Measurements from ENCODE around the gene CKLF.

The CKLF gene

DNA sequence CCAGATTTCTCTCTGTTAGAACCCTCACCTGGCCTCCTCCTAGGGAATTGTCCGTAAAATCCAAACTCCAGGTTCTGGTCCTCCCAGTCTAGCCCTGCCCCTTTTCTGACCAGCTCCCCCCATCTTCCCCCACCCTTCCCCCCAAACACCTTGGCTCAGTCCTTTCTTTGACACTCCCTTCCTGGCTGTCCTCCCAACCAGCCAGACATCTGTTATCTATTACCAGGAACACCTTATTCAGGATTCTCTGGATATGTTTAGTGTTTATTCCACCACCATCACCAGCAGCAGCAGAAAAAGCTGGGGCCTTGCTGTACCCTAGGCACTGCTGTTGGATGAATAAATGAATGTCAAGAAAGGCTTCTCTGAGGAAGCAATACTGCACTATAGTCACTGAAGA lies 48.1 kb downstream of the CKLF start:
- H3K4me3 ChIP-seq (ENCODE audit: low read depth, low read length) = no peak overlapping the region
- TF ChIP-seq, protein P1, sequence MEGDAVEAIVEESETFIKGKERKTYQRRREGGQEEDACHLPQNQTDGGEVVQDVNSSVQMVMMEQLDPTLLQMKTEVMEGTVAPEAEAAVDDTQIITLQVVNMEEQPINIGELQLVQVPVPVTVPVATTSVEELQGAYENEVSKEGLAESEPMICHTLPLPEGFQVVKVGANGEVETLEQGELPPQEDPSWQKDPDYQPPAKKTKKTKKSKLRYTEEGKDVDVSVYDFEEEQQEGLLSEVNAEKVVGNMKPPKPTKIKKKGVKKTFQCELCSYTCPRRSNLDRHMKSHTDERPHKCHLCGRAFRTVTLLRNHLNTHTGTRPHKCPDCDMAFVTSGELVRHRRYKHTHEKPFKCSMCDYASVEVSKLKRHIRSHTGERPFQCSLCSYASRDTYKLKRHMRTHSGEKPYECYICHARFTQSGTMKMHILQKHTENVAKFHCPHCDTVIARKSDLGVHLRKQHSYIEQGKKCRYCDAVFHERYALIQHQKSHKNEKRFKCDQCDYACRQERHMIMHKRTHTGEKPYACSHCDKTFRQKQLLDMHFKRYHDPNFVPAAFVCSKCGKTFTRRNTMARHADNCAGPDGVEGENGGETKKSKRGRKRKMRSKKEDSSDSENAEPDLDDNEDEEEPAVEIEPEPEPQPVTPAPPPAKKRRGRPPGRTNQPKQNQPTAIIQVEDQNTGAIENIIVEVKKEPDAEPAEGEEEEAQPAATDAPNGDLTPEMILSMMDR (conservative IDR thresholded peaks at IDR 0.05; ENCODE audit: low read depth, low read length) = no peak
- no peak for DNase-seq (ENCODE audit: low read depth)

DNA sequence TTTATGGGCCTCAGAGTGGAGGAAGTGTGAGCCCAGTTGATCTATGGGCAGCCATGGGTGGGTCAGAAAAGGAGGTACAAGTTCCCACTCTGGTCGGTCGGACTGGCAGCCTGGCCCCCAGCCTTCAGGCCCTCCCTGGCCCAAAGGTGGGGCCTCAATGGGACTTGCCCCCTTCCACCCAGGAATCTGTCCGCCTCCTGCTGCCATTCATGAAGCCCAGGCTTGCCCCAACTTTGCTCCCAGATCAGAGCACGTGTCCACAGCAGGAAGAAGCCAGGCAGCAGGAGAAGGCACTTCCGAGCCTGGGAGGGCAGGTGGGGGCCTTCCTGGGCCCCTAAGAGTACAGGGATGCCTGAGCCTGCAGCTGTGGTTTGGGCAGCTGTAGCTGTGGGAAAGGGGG lies 49.1 kb downstream of the CKLF start:
- TF ChIP-seq, protein P1 (conservative IDR thresholded peaks at IDR 0.05; ENCODE audit: low read depth, low read length) = no peak
- DNase-seq (ENCODE audit: low read depth) = no peak
- H3K4me3 ChIP-seq (ENCODE audit: low read depth, low read length) = no peak overlapping the region

DNA sequence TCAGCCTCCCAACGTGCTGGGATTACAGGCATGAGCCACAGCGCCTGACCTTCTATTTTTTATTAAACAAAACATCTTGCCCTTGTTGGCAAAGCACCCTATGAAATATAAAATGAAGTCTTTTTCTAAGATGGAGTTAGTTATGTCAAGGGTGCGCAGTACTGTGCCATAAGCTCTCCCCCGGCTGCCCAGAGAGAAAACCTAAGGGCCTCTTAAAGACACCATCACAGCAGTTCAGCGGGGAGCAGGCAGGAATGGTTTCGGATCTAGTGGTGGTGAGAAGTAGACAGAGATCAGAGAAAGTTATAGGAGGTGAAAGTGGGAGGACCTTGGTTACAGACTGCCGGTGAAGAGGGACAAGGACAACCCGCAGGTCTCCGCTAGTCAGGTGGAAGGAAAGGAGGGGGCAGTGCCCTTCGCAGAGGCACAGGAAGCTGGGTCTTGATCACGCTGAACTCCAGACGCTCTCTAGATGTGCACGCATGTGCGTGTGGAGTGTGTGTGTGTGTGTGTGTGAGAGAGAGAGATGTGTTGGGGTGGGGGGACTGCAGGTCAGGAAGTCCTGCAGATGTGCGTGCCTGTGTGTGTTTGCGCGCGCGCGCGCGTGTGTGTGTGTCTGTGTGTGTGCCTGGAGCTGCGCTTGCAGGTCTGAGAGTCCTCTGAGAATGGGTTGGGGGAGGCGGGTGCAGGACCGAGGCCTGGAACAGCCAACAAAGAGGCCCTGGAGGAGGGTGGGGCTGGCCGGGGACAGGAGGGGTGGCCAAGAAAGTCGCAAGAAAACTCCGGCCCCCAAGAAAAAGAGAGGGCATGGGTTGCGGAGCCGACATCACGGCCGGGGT lies 51.4 kb downstream of the CKLF start:
- H3K4me3 ChIP-seq (ENCODE audit: low read depth, low read length) = peak overlapping the region; percentile 74
- peak; percentile 66 for DNase-seq (ENCODE audit: low read depth)
- TF ChIP-seq, protein P1 (conservative IDR thresholded peaks at IDR 0.05; ENCODE audit: low read depth, low read length) = no peak

DNA sequence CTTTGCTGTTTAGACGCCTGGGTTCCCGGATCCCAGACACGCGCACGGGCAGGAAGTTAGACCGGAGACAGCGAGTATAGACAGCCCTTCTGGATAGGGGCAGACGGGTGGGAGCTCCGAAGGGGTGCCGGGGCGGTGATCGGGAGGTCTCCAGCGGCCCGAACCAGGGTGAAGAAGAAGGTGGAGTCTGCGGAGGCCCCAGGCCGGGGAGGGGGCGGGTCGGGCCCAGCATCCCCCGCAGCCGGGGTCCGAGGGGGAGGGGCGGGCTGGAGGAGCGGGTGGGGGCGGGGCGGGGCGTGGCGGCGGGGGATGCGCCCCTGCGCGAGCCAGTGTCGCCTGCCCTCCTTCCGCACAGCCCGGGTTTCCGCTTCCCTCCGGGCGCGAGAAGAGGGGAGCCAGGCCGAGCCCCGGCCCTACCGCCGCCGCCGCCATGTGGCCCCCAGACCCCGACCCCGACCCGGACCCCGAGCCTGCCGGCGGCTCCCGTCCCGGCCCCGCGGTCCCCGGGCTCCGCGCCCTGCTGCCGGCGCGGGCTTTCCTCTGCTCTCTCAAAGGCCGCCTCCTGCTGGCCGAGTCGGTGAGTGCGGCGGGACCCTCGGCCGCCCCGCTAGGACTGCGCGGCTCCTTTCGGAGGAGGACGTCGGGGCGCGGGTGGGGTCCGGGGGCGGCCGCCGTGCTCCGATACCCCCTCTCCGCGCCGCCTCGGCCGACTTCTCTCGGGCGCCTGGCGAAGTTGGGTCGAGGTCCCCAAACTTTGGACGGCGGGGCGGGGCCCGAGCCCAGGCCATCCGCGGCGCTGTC lies 52.2 kb downstream of the CKLF start, which contains the start of gene CMTM3:
CMTM3 (plus strand) TSS at position 329 of the 801 bp plus-strand sequence; CDS start at position 431, 102 bp downstream.
- peak within 1 kb of the TSS; percentile 74 for H3K4me3 ChIP-seq (ENCODE audit: low read depth, low read length)
- peak; percentile 72 for DNase-seq (ENCODE audit: low read depth)
- TF ChIP-seq, protein P1 (conservative IDR thresholded peaks at IDR 0.05; ENCODE audit: low read depth, low read length) = peak; percentile 65

DNA sequence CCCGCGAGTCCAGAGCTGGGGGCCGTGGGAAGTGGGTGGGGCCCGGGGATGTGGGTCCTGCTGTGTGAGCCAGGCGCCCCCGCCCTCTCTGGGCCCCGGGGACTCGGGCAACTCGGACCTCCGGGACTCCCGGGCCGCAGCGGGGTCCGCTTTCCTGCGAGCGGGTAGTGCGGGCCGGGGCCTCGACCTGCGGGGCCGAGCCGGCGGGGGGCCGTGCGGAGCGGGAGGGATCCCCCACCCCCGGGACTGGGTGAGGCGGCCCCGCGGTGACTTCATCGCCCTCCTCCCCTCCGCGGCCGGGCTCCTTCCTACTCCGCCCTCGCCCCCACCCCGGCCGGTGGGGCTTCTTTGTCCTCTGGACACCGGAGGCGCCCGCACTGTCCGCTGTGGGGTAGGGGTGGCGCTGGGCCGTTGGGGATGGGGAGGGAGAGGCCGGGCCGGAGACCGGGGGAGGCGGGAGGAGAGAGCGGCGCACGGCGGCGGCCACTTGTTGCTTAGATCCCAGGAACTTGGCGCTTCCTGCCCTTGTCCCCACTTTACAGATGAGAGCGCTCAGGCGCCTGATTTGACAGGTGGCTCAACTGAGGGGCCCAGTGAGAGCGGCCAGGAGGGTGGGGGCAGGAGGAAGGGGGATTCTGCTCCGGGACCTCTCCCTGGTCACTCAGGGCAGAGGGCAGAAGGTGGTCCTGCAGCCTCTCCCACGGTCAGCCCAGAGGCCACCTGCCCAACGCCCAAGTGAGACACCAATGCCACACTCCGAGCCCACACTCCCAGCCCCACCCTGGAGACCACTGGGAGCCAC lies 53.0 kb downstream of the CKLF start:
- DNase-seq (ENCODE audit: low read depth) = peak; percentile 38
- TF ChIP-seq, protein P1 (conservative IDR thresholded peaks at IDR 0.05; ENCODE audit: low read depth, low read length) = no peak
- peak overlapping the region; percentile 74 for H3K4me3 ChIP-seq (ENCODE audit: low read depth, low read length)

- H3K4me3 ChIP-seq (ENCODE audit: low read depth, low read length) = peak overlapping the region; percentile 74
- DNase-seq (ENCODE audit: low read depth) = no peak
- TF ChIP-seq, protein P1 (conservative IDR thresholded peaks at IDR 0.05; ENCODE audit: low read depth, low read length) = no peak
Observed at GRCh38 chr16:66605979-66606751, 53.8 kb downstream of the CKLF start.

Measured in choroid plexus epithelial cell (primary cell).